Measurements from ENCODE around the gene METTL21A.

Gene METTL21A

GRCh38 chr2:207621501-207622039 lies 3.6 kb downstream of the METTL21A start:
- no peak for DNase-seq

DNA sequence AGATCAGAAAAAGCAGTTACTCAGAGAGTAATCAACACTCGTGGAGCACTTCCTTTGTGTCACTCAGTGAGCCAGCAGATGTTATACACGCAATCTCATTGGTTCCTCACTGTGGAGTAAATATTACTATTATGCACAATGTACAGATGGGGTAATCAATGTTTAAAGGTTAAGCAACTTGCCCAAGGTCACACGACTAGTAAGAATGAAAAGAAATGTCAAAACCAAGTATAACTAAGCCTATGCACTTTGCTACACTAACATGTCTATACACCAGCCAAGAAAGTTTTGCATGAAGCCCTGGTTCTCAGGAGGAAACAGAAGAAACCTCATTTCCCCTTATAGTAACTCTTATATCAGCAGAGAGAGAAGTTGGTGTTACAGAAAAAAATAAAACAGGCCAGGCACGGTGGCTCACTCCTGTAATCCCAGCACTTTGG lies 5.4 kb downstream of the METTL21A start:
- peak; percentile 23 for DNase-seq

DNA sequence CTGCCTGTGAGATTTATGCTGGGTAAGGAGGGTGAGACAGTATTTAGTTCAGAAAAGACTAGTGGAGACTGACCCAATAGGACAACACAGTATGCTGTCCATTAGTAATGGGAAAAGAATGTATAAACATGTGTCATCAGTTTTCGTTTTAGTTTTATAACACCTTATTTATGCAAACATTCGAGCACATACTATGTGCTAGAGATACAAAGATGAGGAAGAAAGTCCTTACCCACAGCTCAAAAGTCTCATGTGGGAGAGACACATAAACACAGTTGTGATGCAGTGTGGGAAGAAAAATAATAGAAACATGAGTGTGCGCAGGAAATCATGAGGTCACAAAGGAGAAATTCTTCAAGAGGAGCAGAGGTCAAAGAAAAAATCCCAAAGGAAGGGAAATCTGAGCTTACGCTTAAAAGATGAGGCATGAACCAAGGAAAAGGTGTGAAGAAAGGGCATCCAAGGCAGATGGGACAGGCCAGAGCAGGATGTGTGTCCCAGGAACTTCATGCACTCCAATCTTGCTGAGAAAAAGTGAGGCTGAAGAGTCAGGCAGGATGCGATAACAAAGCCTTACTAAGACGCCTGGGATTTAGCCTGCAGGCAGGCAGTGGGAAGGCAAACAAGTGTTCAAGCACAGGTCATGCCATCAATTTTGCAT lies 8.1 kb downstream of the METTL21A start:
- no peak for DNase-seq

GRCh38 chr2:207616185-207616584 lies 9.0 kb downstream of the METTL21A start:
- DNase-seq = no peak

DNA sequence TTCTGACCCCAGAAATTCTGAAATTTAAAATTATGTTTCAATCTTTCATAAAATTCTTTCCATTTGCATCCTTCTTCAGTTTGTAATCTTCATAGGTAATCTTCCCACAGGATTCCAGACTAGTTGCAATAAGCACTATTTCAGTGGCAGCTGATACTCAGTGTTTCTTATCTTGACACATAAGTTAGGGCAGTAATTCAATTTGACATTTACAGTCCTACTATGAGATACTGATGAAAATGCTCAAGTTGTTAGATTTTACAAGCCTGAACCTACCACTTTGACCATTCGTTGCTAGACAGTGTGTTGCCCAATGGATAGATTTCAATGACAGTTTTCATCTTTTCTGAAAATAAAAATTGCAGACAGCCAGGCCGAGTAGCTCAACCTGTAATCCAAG lies 10.4 kb downstream of the METTL21A start:
- no peak for DNase-seq

- DNase-seq = no peak
These were observed 12.5 kb downstream of the METTL21A start for GRCh38 chr2:207612714-207613113.

GRCh38 chr2:207606829-207607228 lies 18.4 kb downstream of the METTL21A start:
- no peak for DNase-seq

GRCh38 chr2:207606399-207606798 lies 18.8 kb downstream of the METTL21A start:
- DNase-seq = no peak

DNA sequence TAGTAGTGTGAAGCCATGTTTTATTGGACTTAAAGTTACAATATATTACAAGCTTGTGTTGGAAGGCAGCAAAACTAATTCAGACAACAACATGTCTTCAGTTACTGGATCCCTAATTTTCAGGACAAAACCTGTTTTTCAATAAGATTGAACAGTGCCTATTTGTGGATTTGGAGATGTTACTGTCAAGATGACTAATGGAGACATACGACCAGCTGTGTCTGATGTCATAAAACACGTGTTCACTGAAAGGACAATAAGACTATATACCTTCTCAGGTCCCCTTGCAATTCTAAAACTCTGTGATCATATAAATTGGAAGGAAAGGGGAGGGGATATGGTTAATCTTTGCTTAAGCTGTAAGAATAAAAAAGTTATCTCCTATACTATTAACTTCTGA lies 21.7 kb downstream of the METTL21A start:
- DNase-seq = no peak

DNA sequence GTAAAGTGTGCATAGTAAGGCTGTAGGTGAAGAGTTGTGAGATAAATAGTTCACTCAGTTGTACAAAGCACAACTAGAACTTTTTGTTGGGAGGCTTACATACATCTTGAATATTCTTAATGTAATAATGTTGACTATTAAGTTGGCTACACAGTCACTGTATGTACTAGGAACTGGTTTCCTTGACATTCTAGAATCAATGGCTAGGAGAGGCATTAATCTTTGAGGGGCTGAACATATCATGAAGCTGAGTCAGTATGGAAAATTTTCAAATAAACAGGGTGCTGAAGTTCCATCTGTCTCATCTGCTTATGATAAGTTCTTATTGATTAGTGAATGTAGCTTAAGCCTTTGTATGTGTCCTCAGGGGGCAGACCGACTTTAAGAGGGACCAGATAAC lies 23.4 kb downstream of the METTL21A start:
- DNase-seq = no peak

DNA sequence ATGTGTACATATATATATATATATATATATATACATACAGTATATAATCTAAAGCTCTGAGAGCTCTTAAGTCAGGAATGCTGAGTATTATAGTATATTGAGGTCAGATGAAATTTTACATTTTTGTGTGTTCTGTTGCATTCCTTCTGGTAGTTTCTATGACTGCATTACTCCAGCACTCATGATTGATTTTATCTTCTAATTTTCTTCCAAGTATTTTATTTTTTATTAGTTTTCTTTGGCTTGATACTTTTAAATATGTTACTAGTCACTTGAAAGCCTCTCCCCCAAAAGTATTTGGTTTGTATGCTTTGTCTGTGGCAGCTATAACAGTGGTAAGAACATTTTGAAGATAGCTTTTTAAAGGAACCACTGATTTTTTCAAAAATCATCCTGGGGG lies 25.0 kb downstream of the METTL21A start:
- DNase-seq = no peak

GRCh38 chr2:207599636-207600035 lies 25.6 kb downstream of the METTL21A start:
- DNase-seq = no peak

- DNase-seq = no peak
These were observed 30.5 kb downstream of the METTL21A start for GRCh38 chr2:207594731-207595130.

DNA sequence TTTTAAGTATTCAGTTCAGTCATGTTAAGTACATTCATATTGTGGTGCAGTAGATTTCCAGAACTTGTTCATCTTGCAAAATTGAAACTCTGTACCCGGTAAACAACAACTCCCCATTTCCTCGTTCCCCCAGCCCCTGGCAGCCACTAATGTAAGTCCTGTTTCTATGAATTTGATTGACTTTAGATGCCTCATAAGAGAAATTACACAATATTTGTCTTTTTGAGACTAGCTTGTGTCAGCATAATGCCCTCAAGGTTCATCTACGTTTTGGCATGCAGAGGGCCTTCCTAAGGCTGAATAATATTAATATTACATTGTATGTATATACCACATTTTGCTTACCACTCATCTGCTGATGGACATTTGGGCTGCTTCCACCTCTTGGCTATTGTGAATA lies 30.9 kb downstream of the METTL21A start:
- DNase-seq = peak; percentile 15

GRCh38 chr2:207593277-207593676 lies 31.9 kb downstream of the METTL21A start:
- DNase-seq = no peak

DNA sequence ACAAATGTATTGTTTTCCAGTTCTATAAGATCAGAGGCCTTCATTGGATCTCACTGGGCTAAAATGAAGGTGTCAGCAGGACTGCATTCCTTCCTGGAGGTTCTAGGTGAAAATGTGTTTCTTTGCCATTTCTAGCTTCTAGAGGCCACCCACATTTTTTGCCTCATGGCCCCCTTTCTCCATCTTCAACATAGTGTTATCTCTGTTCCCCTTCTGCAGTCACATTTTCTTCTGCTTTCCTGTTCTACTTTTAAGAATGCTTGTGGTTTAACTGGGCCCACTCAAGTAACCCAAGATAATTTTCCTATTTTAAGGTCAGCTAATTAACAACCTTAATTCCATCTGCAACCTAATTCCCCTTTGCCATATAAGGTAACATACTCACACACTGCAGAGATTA lies 36.1 kb downstream of the METTL21A start:
- no peak for DNase-seq

DNA sequence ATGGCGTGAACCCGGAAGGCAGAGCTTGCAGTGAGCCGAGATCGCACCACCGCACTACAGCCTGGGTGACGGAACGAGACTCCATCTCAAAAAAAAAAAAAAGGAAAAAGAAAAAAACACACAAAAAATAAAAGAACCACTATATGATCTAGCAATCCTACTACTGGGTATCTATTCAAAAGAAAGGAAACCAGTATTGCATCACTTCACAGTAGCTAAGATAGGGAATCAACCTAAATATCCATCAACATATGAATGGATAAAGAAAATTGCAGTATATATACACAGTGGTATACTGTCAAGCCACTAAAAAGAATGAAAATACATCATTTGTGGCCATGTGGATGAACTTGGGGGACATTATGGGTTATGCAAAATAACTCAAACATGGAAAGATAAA lies 37.9 kb downstream of the METTL21A start:
- no peak for DNase-seq

GRCh38 chr2:207584952-207585351 lies 40.2 kb downstream of the METTL21A start:
- no peak for DNase-seq

DNA sequence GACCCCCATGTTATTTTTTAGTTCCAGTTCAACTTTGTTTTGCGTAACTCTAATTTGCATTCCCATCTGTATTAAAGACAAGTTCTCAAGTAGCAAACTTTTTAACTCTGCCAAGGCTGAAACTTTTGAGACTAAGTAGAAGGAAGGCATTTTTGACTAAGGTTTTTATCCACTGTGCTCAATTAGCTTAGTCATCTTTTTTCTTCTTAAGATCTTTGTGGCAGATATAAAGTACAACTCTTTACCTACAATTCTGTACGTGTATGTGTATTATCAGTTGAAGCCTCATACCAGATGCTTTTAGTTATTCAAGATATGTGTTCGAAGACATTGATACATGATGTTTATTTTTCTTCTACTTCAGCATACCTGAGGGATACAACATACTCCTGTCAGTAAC lies 53.8 kb downstream of the METTL21A start:
- no peak for DNase-seq

DNA sequence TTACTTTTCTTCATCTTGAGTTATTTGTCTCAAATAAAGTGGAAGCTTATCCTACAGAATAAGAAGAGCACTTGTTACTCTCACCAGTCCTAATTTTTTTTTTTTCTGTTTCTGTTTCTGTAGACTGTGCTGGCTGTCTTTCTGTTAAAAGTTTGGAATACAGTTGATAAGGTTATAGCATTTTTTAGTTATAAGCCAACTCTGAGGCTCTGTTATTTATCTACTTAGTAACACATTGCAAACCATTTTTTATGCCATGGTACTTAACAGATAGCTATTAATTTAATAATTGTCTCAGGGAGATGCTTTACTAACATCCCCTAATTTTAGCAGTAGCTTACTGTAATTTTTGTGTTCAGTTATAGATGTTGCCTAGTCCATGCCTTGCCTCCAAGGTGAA lies 57.5 kb downstream of the METTL21A start:
- no peak for DNase-seq

- DNase-seq = no peak
These were observed 59.3 kb downstream of the METTL21A start for GRCh38 chr2:207565736-207566500.
